Stimulated activated naive CD8-positive, alpha-beta T cell treated with anti-CD3 and anti-CD28 coated beads, Interleukin-15, Interleukin-2, amounts not matched to agents 100 ng/mL and 50 ng/mL, for 24 hours (primary cell): Measurements from ENCODE around the gene KCP.

Source experiments
- H3K27ac Mint-ChIP-seq: one replicate; pipeline ENCODE4 v1.8.0; 2021; ENCODE audit warnings: mild to moderate bottlenecking, mixed read lengths
- H3K27me3 Mint-ChIP-seq: one replicate; pipeline ENCODE4 v1.8.0; 2021; ENCODE audit warnings: mixed read lengths
- H3K36me3 Mint-ChIP-seq: one replicate; pipeline ENCODE4 v1.8.0; 2021; ENCODE audit warnings: low read depth, mixed read lengths
- H3K4me1 Mint-ChIP-seq: one replicate; pipeline ENCODE4 v1.8.0; 2021; ENCODE audit warnings: low read depth, mixed read lengths
- H3K4me3 Mint-ChIP-seq: one replicate; pipeline ENCODE4 v1.8.0; 2021; ENCODE audit warnings: mild to moderate bottlenecking, mixed read lengths
- H3K9me3 Mint-ChIP-seq: one replicate; pipeline ENCODE4 v1.8.0; 2021; ENCODE audit warnings: mixed read lengths

KCP gene

DNA sequence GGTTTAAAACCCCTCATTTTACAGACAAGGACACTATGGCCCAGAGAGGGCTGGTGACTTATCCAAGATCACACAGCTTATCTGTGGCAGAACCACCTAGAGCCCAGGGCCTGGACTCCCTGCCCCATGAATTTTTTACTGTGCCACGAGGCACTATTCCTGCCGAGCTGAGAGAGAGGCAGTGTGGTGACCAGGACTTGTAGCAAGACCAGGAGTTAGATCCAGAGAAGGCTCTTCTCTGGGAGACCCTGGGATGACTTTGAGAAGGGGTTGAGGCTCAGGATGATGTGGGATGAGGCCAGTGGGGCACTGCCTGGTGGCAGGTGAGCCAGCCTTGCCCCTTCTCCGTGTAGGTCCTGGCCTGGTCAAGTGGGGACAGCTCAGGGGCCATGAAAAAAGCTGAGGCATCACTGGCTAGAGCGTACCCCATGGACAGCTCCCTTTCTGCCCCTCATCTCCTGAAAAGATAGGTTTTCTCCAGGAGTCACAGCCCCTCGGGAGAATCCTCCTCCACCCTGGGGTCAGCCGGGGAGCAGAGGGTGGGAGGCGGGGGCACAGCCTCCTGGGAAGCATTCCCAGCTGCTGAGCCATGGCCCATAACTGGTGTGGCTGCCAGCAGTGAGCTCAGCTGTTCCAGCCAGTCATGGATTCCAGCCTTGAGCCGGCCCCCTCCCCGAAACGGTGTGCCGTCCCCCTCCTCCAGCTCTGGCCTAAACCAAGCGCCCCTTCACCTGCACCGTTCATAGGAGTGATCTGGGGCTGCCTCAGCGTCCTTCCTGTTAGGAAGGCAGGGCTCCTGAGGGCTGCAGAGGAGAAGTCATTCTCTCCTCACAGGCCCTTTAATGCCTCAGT is 74.5 kb downstream of the KCP start:
- no peak overlapping the region for H3K27ac Mint-ChIP-seq
- peaks cover 9% of the 10 kb centered on the region for H3K4me1 Mint-ChIP-seq
- H3K4me3 Mint-ChIP-seq, result no peak overlapping the region
- no peaks in the 10 kb centered on the region for H3K9me3 Mint-ChIP-seq
- H3K36me3 Mint-ChIP-seq, result no peaks in the 10 kb centered on the region
- H3K27me3 Mint-ChIP-seq, result peaks cover 12% of the 10 kb centered on the region

DNA sequence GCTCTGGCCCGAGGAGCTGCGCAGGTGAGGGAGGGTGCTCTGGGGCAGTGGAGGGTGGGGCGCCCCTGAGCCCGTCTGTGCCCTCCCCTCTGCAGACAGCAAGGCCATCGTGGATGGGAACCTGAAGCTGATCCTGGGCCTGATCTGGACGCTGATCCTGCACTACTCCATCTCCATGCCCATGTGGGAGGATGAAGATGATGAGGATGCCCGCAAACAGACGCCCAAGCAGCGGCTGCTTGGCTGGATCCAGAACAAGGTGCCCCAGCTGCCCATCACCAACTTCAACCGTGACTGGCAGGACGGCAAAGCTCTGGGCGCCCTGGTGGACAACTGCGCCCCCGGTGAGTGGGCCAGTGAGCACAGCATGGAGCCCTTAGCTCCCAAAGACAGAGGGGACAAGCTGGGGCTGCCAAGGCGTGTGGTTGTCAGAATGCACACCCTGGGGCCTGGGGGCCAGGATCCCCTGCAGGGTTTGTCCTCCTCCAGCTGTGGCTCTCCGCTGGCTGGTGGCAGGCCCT is 75.2 kb downstream of the KCP start:
- Mint-ChIP-seq H3K27me3 (peaks cover 18% of the 10 kb centered on the region), H3K4me3 (no peak overlapping the region), H3K4me1 (peaks cover 15% of the 10 kb centered on the region), H3K36me3 (no peaks in the 10 kb centered on the region), H3K9me3 (no peaks in the 10 kb centered on the region), H3K27ac (no peak overlapping the region)

DNA sequence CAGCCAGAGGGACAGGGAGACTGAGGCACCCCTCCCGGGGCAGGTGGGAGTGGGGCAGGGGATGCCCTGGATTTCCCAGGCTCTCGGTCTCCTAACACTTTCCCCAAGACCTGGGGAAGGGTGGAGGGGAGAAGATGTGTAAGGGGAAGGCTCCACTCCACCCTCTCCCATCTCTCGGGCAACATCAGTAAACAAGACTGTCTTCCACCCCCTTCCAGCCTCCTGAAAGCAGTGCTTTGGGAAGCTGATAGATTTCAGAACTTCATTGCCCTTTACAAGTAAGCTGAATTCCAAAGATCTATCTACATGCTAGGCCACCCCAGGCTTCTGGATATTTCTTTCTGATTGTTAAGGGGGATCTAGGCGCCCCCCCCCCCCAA is 76.6 kb downstream of the KCP start:
- H3K4me3 Mint-ChIP-seq, result no peak overlapping the region
- H3K4me1 Mint-ChIP-seq, result peaks cover 19% of the 10 kb centered on the region
- peaks cover 27% of the 10 kb centered on the region for H3K27me3 Mint-ChIP-seq
- H3K9me3 Mint-ChIP-seq, result no peaks in the 10 kb centered on the region
- no peaks in the 10 kb centered on the region for H3K36me3 Mint-ChIP-seq
- H3K27ac Mint-ChIP-seq, result no peak overlapping the region

DNA sequence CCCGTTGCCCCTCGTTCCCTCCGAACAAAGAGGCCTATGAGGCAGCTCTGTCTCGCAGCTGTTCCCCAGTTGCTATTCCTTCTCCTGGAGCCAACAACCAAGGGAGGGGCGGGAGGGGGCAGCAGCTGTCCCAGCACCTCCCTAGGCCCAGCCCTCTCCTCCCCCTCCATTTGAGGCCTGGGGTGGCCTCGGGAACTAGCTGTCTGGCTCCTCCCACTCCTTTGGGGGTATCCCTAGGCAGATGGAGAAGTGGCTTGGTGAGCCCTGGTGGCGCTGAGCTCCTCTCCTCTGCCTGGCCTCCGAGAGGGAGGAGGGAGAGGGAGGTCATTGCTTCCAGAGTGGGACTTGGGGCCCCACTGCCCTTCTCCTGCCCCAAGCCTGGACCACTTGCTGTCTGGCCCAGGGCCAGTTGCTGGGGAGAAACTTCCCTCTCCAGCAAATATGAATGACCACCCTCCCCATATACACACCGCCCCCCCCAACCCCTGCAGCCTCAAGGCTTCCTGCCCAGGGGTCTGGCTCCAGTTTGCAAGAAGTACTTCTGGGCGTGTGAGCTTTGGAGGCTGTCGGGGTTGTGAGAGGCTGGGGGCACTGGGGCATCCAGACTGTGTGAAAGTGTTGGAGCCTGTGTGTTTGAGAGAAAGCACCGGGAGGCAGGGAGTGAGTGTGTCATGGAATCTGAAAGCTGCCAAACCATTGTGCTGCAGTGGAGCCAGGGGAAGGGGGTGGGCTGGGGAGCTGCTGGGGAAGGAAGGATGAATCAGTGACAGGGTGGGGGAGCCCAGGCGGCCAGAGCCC is 77.2 kb downstream of the KCP start:
- H3K36me3 Mint-ChIP-seq, result no peaks in the 10 kb centered on the region
- peaks cover 19% of the 10 kb centered on the region for H3K4me1 Mint-ChIP-seq
- H3K27ac Mint-ChIP-seq, result no peak overlapping the region
- peaks cover 32% of the 10 kb centered on the region for H3K27me3 Mint-ChIP-seq
- H3K9me3 Mint-ChIP-seq, result no peaks in the 10 kb centered on the region
- no peak overlapping the region for H3K4me3 Mint-ChIP-seq

DNA sequence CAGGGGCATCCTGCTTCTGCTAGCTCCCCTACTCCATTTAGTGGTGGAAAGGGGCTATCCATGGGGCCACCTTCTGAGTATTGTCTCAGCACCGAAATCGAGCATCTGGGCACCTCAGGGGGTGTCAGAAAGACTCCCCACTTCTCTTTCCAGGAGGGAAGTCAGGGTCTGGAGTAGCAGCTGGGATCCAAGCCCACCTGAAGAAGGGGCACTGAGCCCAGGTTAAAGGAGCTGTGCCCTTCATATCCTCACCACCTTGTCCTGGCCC is 77.7 kb downstream of the KCP start:
- Mint-ChIP-seq H3K4me3 (no peak overlapping the region), H3K27me3 (peaks cover 38% of the 10 kb centered on the region), H3K36me3 (no peaks in the 10 kb centered on the region), H3K4me1 (peaks cover 19% of the 10 kb centered on the region), H3K27ac (no peak overlapping the region), H3K9me3 (no peaks in the 10 kb centered on the region)

DNA sequence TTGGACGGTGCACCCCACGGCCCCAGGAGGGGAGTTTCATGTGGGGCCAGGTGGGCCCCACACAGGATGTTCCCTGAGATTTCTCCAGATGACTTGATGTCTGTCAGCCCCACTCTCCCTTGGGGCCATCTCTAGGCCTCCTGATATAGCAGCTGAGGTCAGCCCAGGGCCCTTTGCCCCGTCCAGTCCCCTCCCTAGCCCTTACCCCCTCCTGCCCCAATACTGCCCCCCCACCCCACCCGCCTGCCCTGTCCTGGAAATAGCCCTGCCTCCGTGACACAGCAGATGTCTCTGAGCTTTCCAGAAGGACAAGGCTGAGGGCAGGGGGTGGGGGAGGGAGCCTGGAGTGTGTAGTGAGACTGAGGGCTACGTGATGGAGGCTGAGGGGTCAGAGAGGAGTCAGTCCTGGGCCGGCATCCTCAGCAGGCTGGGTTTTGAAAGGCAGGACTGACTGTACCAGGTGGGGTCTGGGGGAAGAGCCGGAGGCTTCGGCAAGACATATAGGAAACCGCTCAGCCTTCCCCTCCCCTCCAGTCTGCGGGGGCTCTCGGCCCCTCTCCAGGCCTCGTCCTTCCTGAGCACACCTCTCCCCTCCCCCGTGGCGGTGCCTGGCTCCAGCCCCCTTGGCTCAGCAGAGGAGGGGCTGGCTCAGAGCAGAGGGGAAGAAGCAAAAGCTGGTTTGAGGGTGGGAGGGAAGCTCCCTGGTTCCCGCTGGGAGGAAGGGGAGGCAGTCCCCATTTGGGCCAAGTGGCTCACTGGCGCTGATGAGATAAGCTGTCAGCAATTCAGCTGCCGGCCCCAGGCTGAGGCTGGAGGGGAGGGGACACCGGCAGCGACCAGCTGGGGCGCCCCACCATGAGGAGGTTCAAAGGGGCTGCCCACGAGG is 78.3 kb downstream of the KCP start:
- peaks cover 40% of the 10 kb centered on the region for H3K27me3 Mint-ChIP-seq
- H3K27ac Mint-ChIP-seq, result no peak overlapping the region
- H3K4me1 Mint-ChIP-seq, result peaks cover 19% of the 10 kb centered on the region
- H3K9me3 Mint-ChIP-seq, result no peaks in the 10 kb centered on the region
- H3K4me3 Mint-ChIP-seq, result no peak overlapping the region
- no peaks in the 10 kb centered on the region for H3K36me3 Mint-ChIP-seq

DNA sequence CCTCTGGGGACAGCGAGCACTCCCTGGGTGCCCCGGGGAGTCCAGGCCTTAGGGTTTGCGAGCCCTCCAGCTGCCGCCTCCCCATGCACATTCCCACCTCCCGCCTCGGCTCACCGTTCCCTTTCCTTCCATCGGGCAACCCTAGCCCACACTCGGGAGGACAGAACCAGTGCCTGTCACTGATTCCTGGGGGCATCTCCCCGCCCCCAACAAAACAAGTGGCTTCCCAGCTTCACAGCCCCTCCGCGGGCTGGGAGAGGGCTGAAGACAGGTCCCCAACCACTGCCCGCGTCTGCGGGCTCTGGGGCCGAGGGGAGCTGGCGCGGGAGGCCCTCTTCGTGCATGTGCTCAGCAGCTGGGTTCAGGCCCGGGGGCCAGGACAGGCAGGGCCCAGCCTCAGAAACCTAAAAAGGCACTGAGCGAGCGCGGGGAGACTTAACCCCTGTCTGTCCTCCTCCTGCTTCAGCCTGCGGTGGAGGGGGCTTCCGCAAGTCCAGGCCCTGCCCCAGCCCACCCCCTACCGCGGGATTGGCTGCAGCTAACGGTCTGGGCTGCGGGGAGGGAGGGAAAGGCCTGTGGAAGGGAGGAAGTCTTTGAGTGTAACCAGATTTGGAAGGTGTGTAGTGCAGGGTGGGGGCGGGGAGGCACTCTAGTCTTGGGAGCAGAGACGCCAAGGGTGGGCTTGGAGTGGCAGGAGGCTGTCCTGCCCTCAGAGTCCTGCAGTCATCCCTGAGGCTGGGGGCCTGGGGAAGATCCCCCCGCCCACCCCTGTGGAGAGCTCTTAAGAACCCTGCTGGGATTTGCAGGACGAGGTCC is 79.1 kb downstream of the KCP start:
- peaks cover 19% of the 10 kb centered on the region for H3K4me1 Mint-ChIP-seq
- H3K9me3 Mint-ChIP-seq, result no peaks in the 10 kb centered on the region
- peak overlapping the region; percentile 35 for H3K4me3 Mint-ChIP-seq
- H3K27me3 Mint-ChIP-seq, result peaks cover 46% of the 10 kb centered on the region
- no peaks in the 10 kb centered on the region for H3K36me3 Mint-ChIP-seq
- H3K27ac Mint-ChIP-seq, result no peak overlapping the region

DNA sequence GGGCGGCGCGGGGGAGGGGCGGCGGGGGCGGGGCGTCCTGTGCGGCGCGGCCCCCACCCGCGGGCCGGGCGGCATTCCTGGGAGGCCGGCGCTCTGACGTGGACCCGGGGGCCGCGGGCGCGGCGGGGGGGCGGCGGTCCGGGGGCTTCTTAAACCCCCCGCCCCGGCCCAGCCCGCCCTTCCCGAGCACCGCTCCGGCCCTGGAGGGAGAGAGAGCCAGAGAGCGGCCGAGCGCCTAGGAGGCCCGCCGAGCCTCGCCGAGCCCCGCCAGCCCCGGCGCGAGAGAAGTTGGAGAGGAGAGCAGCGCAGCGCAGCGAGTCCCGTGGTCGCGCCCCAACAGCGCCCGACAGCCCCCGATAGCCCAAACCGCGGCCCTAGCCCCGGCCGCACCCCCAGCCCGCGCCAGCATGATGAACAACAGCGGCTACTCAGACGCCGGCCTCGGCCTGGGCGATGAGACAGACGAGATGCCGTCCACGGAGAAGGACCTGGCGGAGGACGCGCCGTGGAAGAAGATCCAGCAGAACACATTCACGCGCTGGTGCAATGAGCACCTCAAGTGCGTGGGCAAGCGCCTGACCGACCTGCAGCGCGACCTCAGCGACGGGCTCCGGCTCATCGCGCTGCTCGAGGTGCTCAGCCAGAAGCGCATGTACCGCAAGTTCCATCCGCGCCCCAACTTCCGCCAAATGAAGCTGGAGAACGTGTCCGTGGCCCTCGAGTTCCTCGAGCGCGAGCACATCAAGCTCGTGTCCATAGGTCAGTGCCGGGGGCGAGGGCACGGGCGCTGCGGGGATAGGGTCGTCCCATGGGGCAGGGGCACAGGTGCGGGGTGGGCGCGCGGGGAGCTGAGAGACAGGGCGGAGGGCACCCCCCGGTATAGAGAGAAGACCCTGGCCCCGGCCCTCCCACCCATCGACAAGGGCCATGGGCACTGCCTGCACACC is 80.0 kb downstream of the KCP start, which contains the start of gene FLNC:
Gene FLNC (plus strand): TSS at position 176 of the 947 bp plus-strand sequence. CDS start 232 bp downstream, at position 408.
- Mint-ChIP-seq H3K9me3 (no peaks in the 10 kb centered on the region), H3K27ac (no peak within 1 kb of the TSS), H3K4me1 (peaks cover 19% of the 10 kb centered on the region), H3K27me3 (peaks cover 46% of the 10 kb centered on the region), H3K36me3 (no peaks in the 10 kb centered on the region), H3K4me3 (peak within 1 kb of the TSS; percentile 51)

DNA sequence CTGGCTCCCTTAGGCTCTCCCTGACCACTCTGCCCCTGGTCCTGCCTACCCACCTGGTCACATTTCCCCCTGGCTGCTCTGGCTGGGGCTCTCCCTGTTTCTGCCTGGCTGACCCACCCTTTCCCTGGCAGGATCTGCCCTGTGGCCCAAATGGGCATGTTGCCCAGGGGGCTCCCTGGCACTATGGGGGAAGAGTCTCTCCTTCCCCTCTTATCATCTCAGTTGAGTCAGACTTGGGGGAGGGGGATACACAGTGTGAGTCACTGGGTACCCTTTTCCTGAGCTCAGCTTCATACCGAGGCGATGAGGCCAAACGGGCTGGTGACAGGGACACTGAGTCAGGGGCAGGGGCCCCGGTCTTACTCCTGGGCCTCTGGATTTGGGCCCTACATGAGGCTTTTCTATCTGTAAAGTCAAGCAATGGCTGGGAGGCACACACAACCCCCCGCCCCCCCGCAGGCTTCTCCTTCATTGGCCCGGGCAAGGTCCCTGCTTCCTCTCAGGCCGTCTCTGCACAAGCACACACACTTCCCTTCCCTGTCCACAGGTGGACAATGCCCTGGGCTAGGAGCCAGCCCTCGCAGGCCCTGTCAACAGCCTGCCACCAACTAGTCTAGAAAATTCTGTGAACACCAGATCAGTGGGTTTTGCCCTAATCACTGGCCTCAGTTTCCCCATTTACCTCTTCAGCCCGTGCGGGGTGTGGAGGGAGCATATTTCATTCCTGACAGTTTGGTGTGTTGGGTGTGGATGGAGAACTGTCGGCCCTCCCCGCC is 80.9 kb downstream of the KCP start:
- peak overlapping the region; percentile 35 for H3K4me3 Mint-ChIP-seq
- peaks cover 19% of the 10 kb centered on the region for H3K4me1 Mint-ChIP-seq
- H3K36me3 Mint-ChIP-seq, result no peaks in the 10 kb centered on the region
- H3K27me3 Mint-ChIP-seq, result peaks cover 46% of the 10 kb centered on the region
- no peaks in the 10 kb centered on the region for H3K9me3 Mint-ChIP-seq
- H3K27ac Mint-ChIP-seq, result no peak overlapping the region

DNA sequence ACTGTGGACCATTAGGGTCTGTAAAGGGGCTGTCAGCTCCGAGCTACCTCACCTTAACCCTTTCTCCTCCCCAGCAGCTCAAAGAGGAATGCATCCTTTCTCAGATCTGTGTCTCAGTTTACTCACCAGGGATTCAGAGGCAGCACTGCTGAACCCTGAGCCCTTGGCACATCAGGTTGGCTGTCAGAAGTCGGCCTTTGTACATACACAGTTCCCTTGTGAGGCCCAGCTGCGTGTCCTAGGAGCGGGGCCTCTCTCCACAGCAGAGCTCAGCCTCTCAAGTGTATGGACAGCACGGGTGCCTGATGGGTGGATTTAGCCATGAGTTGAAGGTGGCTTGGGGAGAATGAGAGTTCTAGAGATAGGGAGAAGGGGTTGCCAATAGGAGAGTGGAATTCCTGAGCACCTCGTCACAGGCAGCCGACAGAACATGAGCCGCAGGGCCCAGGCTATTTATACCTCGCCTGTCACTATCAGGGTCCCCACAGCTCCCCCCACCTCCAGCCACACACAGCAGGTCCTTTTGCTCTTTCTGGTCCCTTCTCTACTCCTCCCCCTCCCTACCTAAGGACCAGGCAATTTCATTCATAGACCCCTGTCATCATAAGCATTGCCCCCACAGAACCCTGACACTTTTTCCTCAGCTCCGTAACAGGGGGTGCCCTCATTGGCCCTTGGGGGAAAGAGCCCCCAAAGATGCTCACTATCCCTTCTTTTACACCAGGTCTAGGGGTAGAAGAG is 82.4 kb downstream of the KCP start:
- no peaks in the 10 kb centered on the region for H3K36me3 Mint-ChIP-seq
- peaks cover 19% of the 10 kb centered on the region for H3K4me1 Mint-ChIP-seq
- H3K9me3 Mint-ChIP-seq, result no peaks in the 10 kb centered on the region
- no peak overlapping the region for H3K4me3 Mint-ChIP-seq
- H3K27me3 Mint-ChIP-seq, result peaks cover 41% of the 10 kb centered on the region
- H3K27ac Mint-ChIP-seq, result no peak overlapping the region

DNA sequence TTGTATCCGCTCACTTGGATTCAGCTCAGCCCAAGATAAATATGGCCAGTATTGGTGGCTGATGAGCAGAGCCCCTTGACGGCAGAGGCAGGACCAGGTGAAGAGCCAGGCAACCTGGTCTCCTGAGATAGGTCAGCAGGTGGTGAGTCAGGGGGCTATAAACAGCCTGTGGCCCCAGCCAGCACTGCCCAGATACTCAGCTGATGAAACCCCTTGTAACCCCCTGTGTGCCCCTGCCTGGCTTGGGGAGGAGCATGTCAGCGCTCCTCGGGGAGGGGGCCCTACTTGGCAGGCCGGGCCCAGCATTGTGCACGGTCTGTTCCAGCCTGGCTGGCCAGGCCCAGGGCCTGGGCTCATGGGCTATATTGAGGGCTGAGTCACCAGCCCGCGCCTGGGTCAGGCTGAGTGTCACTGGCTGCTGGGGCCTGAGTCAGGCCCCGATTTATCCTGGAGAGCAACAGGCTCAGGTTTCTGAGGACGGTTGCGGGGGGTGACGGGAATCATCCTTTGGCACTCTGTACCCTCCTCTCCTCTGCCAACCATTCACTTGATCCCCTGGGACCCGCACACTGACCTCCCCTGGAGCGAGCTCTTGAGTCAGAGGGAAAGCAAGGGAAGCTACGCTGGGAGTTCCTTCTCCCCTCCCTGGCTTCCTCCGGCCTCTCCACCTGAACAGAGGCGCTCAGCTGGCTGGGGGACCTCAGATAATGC is 83.1 kb downstream of the KCP start:
- H3K27me3 Mint-ChIP-seq, result peaks cover 41% of the 10 kb centered on the region
- H3K36me3 Mint-ChIP-seq, result no peaks in the 10 kb centered on the region
- no peak overlapping the region for H3K27ac Mint-ChIP-seq
- no peak overlapping the region for H3K4me3 Mint-ChIP-seq
- H3K9me3 Mint-ChIP-seq, result no peaks in the 10 kb centered on the region
- peaks cover 19% of the 10 kb centered on the region for H3K4me1 Mint-ChIP-seq

DNA sequence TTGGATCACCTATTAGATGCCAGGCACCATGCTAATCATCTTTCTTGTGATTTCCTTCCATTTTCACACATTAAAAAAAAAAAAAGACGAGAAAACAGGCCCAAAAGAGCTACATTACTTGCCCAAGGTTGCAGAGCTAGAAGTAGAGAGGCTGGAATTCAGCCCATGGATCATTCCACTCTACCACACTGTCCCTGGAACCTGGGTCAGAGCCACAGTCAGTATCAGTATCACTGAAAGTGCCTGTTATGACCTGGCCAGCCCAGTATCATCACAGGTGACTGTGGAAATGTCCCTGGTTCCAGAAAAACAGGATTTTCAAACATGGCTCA is 83.6 kb downstream of the KCP start:
- Mint-ChIP-seq H3K36me3 (no peaks in the 10 kb centered on the region), H3K4me3 (no peak overlapping the region), H3K4me1 (peaks cover 19% of the 10 kb centered on the region), H3K27me3 (peaks cover 41% of the 10 kb centered on the region), H3K9me3 (no peaks in the 10 kb centered on the region), H3K27ac (no peak overlapping the region)
